Mucosa of descending colon (tissue), 3 donors: ENCODE results near the gene MYMK. TPM values are rescaled to one million over a fixed set of nuclear protein-coding genes. Genes with fewer than 3 reads are reported as not detected.

Source experiments
- ATAC-seq: fragments of 200-7000 bp; cut with Tn5 transposase; one replicate; pipeline ENCODE4 v1.9.1; 2020; ENCODE audit warnings: mild to moderate bottlenecking, moderate library complexity
- DNase-seq, 3 donors: peaks; one replicate each; pipeline ENCODE4 v3.0.0-alpha.2; 2020
- H3K36me3 ChIP-seq: fragments of 200-600 bp; one replicate; pipeline ENCODE4 v1.8.0; 2021; ENCODE audit warnings: low read depth, mild to moderate bottlenecking
- H3K4me1 ChIP-seq: fragments of 200-600 bp; one replicate; pipeline ENCODE4 v1.8.0; 2021; ENCODE audit warnings: low read depth, mild to moderate bottlenecking
- H3K4me3 ChIP-seq: fragments of 200-600 bp; one replicate; pipeline ENCODE4 v1.8.0; 2021; ENCODE audit warnings: mild to moderate bottlenecking
- H3K9me3 ChIP-seq: fragments of 200-600 bp; one replicate; pipeline ENCODE4 v1.8.0; 2021; ENCODE audit warnings: mild to moderate bottlenecking
- intact Hi-C, 2 donors: fragments of 100-400 bp; cut with DNase I in 1 of 2; cut with micrococcal nuclease in 1 of 2; formaldehyde crosslinking; loops; one replicate each; pipeline versions ENCODE4 v1.11.0 to v1.11.1; 2022; cut with DNase I, micrococcal nuclease
- total RNA-seq, 3 donors: library from RNA; stranded (reverse); fragmentation: NEBNext Ultra II Directional in 2 of 3; extraction: Animal tissue kit (Norgen Biotek cat#: 25700) in 2 of 3; gene quantifications; one replicate each; pipeline versions ENCODE4 v1.2.1 to v1.2.4, GENCODE V29; 2021 to 2023
- TF ChIP-seq, protein P1 (sequence below): fragments of 200-600 bp; IDR thresholded peaks from one replicate; pipeline ENCODE4 v1.8.0; 2022; ENCODE audit warnings: antibody characterized with exemption, mild to moderate bottlenecking
- donor health status: DM: no; HTN: no; CAD: no; lungs with moderate emphysema.
- donor health status: DM: no; HTN: no; CAD: no.
- donor health status: DM: no; HTN: yes; CAD: no.

Gene MYMK
- total RNA-seq, 3 donors from 2014 or later, result not detected

DNA sequence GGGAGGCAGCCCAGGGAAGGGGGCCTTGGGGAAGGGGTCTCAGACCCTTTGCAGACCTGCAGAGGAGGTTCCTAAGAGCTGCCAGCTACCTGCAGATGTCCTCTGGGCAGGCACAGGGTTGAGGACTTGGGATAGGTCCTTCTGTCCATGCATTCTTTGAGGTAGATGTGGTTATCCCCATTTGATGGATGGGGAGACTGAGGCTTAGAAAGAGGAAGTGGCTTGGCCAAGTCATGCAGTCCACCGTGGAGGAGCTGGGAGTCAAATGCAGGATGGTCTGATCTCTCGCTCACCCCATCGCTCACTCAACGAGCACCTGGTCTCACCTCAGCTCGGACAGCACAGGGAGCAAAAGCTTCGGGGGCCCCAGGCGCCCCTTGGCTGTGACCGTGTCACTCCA is 30.0 kb upstream of the MYMK start:
- TF ChIP-seq, protein P1, sequence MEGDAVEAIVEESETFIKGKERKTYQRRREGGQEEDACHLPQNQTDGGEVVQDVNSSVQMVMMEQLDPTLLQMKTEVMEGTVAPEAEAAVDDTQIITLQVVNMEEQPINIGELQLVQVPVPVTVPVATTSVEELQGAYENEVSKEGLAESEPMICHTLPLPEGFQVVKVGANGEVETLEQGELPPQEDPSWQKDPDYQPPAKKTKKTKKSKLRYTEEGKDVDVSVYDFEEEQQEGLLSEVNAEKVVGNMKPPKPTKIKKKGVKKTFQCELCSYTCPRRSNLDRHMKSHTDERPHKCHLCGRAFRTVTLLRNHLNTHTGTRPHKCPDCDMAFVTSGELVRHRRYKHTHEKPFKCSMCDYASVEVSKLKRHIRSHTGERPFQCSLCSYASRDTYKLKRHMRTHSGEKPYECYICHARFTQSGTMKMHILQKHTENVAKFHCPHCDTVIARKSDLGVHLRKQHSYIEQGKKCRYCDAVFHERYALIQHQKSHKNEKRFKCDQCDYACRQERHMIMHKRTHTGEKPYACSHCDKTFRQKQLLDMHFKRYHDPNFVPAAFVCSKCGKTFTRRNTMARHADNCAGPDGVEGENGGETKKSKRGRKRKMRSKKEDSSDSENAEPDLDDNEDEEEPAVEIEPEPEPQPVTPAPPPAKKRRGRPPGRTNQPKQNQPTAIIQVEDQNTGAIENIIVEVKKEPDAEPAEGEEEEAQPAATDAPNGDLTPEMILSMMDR, result no peak

DNA sequence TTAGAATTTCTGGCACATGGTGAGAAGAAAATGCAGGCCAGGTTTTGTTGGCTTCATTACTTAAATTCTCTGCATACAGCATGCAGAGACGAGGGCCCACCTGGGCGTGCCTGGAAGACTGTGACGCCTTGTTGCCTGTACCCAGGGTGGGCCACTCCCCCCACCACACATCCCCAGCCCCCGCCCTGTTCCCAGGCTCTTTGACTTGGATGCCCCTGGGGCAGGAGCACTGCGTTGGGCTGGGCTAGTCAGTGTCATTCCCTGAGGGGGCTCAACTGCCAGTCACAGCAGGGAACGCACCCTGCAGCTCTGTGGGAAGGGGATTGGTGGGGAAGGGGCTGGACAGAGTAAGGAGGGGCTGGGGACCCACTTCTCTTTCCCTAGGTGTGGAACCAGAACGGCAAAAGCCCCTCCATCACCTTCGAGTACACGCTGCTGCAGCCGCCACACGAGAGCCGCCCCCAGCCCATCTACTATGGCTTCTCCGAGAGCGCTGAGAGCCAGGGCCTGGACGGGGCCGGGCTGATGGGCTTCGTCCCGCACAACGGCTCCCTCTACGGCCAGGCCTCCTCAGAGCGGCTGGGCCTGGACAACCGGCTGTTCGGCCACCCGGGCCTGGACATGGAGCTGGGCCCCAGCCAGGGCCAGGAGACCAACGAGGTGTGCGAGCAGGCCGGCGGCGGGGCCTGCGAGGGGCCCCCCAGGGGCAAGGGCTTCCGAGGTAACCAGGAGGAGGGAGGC is 29.4 kb upstream of the MYMK start:
- peaks cover 5% of the 10 kb centered on the region for H3K4me1 ChIP-seq
- H3K9me3 ChIP-seq, result no peaks in the 10 kb centered on the region
- TF ChIP-seq, protein P1, result no peak
- intact Hi-C loops, result no loop called here
- no peak overlapping the region for H3K4me3 ChIP-seq
- no peak for DNase-seq
- ATAC-seq, result no peak
- H3K36me3 ChIP-seq, result no peaks in the 10 kb centered on the region

More for the DNA sequence above, 30.0 kb upstream of the MYMK start:
- intact Hi-C loops, result no loop called here
- DNase-seq (no peak), ATAC-seq (no peak)
- Histone ChIP-seq H3K4me3 (no peak overlapping the region), H3K9me3 (no peaks in the 10 kb centered on the region), H3K4me1 (peaks cover 5% of the 10 kb centered on the region), H3K36me3 (no peaks in the 10 kb centered on the region)

DNA sequence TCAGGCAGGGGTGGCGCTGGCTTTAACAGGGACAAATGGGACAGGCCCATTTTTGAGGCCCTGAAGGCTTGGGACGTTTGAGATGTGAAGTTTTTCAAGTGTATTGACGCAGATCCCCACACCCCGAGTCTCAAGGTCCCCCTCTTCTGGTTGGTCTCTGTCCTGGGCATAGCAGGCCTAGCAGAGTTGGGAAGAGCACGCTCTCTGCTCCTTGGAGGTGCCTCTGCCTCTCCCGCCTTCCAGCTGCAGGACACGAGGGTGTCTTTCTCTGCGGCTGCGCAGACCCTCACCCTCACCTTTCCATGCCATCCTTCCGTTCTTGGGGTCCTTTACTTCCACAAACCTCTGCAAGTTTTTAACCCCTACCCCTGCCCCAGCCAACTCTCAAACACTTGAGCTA is 28.4 kb upstream of the MYMK start:
- no peak overlapping the region for H3K4me3 ChIP-seq
- TF ChIP-seq, protein P1, result no peak
- no peaks in the 10 kb centered on the region for H3K36me3 ChIP-seq
- H3K4me1 ChIP-seq, result peaks cover 5% of the 10 kb centered on the region
- ATAC-seq, result no peak
- no peak for DNase-seq
- intact Hi-C loops, result no loop called here
- H3K9me3 ChIP-seq, result no peaks in the 10 kb centered on the region

DNA sequence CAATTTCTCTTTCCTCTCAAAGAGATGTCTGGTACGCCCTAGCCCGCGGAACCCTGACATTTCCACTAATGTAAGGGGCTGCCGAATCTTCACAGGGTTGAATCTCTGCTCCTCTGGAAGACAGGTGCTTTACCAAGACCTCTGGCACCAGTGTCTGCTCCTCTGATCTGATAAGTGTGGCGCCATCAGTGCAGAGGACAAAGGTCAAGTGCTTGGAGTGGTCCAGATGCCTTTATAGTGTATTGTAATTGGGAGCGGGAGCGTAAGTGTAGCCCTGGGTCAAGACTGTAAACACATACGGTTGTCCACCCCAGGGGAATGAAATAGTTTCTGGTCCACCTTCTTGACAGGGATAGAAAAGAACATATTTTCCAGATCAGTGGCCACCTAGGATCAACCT is 27.5 kb upstream of the MYMK start:
- Histone ChIP-seq H3K4me3 (no peak overlapping the region), H3K36me3 (no peaks in the 10 kb centered on the region), H3K4me1 (no peaks in the 10 kb centered on the region), H3K9me3 (no peaks in the 10 kb centered on the region)
- TF ChIP-seq, protein P1, result no peak
- intact Hi-C loops, result no loop called here
- DNase-seq (no peak), ATAC-seq (no peak)

DNA sequence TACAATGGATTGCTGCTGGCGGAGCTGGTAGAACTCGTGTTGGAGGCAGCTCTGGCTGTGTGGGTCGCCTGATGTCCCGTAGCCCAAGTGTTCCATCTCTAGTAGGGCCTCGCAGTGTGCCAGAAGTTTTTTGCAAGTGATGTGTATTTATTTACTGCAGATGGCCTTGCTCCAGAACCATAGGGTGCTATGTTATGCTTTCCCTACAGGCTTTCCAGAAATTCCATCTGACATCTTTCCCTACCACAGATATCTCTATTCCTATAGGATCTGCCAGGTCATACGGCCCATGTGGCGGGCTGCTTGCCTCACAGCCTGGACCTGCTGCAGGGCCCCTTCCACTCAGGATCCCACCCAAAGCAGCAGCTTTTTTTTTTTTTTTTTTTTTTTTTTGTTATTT is 26.7 kb upstream of the MYMK start:
- TF ChIP-seq, protein P1, result no peak
- Histone ChIP-seq H3K4me3 (no peak overlapping the region), H3K36me3 (no peaks in the 10 kb centered on the region), H3K9me3 (no peaks in the 10 kb centered on the region), H3K4me1 (no peaks in the 10 kb centered on the region)
- DNase-seq (no peak), ATAC-seq (no peak)
- intact Hi-C loops, result no loop called here
